HepG2 (cell line): ENCODE results near the gene VAMP2. TPM values are rescaled to one million over a fixed set of nuclear protein-coding genes. Genes with fewer than 3 reads are reported as not detected.
A peak's percentile ranks its signal among the peaks of the same experiment; 100 is the strongest.

Source experiments
- ATF6 ChIP-seq: sonication (generic); formaldehyde crosslinking; conservative IDR thresholded peaks from 2 replicates; pipeline ENCODE4 v1.4.0; 2020; ENCODE audit warnings: missing genetic modification reagents
- CHD4 ChIP-seq: fragments of 200-600 bp; sonication (generic); IDR thresholded peaks from 2 replicates; pipeline ENCODE4 v1.7.0; 2017; ENCODE audit warnings: mild to moderate bottlenecking, low read length, borderline replicate concordance
- KLF12 ChIP-seq: sonication (generic); formaldehyde crosslinking; IDR thresholded peaks from 2 replicates; pipeline ENCODE4 v1.4.0; 2020; ENCODE audit warnings: missing genetic modification reagents, borderline replicate concordance
- PAWR ChIP-seq: sonication (generic); formaldehyde crosslinking; IDR thresholded peaks from 2 replicates; pipeline ENCODE4 v1.4.0; 2020; ENCODE audit warnings: missing genetic modification reagents, mild to moderate bottlenecking, borderline replicate concordance
- ZNF512B ChIP-seq: sonication (generic); formaldehyde crosslinking; IDR thresholded peaks from 2 replicates; pipeline ENCODE4 v1.5.1; 2020; ENCODE audit warnings: missing genetic modification reagents, mild to moderate bottlenecking, borderline replicate concordance
- ZNF646 ChIP-seq: sonication (generic); formaldehyde crosslinking; IDR thresholded peaks from 2 replicates; pipeline ENCODE4 v1.9.0; 2021; ENCODE audit warnings: mild to moderate bottlenecking, missing genetic modification reagents
- polyA plus RNA-seq, 8 experiments: library from polyadenylated mRNA; depleted of rRNA in 3 of 8; stranded (reverse) in 7 of 8; unstranded in 1 of 8; fragments of >200 nt; fragmentation: Illumina TruSeq in 4 of 8; extraction: Trizol in 4 of 8; gene quantifications; 2 replicates each; pipeline versions ENCODE4 v1.2.1 to v1.2.3, GENCODE V29; 2011 to 2016; ENCODE audit warnings: low read depth in 4 of 8, missing spikeins in 1 of 8, mixed read lengths in 1 of 8; ENCODE audit not compliant: insufficient read depth in 1 of 8
- total RNA-seq, 5 experiments: library from RNA; depleted of rRNA; stranded (reverse); fragments of >200 nt; fragmentation: Illumina TruSeq; extraction: Trizol; gene quantifications; 2 replicates each; pipeline ENCODE4 v1.2.3, GENCODE V29; 2016; ENCODE audit warnings: low read depth in 1 of 5
- TF ChIP-seq, protein P1 (sequence below): sonication (generic); formaldehyde crosslinking; IDR thresholded peaks from 2 replicates; pipeline ENCODE4 v1.4.0; 2020; ENCODE audit warnings: missing genetic modification reagents, borderline replicate concordance

The VAMP2 gene
- total and polyA plus RNA-seq, 2 of the 13 experiments (the other 11 are each of a cell fraction or from before 2014, with no cell fraction given), result 3.9 to 17.2 TPM

- TF ChIP-seq KLF12 (CRISPR knock-in tag) (peak; percentile 98), ATF6 (no peak; the same call in 1 of the 2 replicates), ZNF512B (CRISPR knock-in tag) (peak; percentile 39; the same call in 1 of the 2 replicates), CHD4 (peak; percentile 96; the same call in 1 of the 2 replicates), ZNF646 (CRISPR knock-in tag) (no peak), PAWR (CRISPR knock-in tag) (no peak)
- TF ChIP-seq, protein P1, sequence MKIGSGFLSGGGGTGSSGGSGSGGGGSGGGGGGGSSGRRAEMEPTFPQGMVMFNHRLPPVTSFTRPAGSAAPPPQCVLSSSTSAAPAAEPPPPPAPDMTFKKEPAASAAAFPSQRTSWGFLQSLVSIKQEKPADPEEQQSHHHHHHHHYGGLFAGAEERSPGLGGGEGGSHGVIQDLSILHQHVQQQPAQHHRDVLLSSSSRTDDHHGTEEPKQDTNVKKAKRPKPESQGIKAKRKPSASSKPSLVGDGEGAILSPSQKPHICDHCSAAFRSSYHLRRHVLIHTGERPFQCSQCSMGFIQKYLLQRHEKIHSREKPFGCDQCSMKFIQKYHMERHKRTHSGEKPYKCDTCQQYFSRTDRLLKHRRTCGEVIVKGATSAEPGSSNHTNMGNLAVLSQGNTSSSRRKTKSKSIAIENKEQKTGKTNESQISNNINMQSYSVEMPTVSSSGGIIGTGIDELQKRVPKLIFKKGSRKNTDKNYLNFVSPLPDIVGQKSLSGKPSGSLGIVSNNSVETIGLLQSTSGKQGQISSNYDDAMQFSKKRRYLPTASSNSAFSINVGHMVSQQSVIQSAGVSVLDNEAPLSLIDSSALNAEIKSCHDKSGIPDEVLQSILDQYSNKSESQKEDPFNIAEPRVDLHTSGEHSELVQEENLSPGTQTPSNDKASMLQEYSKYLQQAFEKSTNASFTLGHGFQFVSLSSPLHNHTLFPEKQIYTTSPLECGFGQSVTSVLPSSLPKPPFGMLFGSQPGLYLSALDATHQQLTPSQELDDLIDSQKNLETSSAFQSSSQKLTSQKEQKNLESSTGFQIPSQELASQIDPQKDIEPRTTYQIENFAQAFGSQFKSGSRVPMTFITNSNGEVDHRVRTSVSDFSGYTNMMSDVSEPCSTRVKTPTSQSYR (CRISPR knock-in tag), result no peak
These were observed 23.9 kb downstream of the VAMP2 start (continued) for GRCh38 chr17:8138672-8139371.
